AG09309 (cell line): ENCODE results near the gene MKKS.

Experiments
- DNase-seq: peaks from one replicate; pipeline ENCODE4 v3.0.0-alpha.2; 2010; ENCODE audit warnings: low read depth
- H3K4me3 ChIP-seq: 2 replicates; pipeline ENCODE4 v1.5.1; 2011; ENCODE audit warnings: mild to moderate bottlenecking, low read depth, low read length, moderate library complexity; ENCODE audit not compliant: control insufficient read depth
- TF ChIP-seq, protein P1 (sequence below): IDR thresholded peaks from 2 replicates; pipeline ENCODE4 v1.5.1; 2011; ENCODE audit warnings: mild to moderate bottlenecking, low read depth, low read length, inconsistent platforms; ENCODE audit not compliant: insufficient read depth, control insufficient read depth; ENCODE audit errors: missing control alignments

Gene MKKS

GRCh38 chr20:10387686-10388085 is 46.3 kb downstream of the MKKS start:
- no peak overlapping the region for H3K4me3 ChIP-seq
- DNase-seq, result no peak
- TF ChIP-seq, protein P1, sequence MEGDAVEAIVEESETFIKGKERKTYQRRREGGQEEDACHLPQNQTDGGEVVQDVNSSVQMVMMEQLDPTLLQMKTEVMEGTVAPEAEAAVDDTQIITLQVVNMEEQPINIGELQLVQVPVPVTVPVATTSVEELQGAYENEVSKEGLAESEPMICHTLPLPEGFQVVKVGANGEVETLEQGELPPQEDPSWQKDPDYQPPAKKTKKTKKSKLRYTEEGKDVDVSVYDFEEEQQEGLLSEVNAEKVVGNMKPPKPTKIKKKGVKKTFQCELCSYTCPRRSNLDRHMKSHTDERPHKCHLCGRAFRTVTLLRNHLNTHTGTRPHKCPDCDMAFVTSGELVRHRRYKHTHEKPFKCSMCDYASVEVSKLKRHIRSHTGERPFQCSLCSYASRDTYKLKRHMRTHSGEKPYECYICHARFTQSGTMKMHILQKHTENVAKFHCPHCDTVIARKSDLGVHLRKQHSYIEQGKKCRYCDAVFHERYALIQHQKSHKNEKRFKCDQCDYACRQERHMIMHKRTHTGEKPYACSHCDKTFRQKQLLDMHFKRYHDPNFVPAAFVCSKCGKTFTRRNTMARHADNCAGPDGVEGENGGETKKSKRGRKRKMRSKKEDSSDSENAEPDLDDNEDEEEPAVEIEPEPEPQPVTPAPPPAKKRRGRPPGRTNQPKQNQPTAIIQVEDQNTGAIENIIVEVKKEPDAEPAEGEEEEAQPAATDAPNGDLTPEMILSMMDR, result no peak

DNA sequence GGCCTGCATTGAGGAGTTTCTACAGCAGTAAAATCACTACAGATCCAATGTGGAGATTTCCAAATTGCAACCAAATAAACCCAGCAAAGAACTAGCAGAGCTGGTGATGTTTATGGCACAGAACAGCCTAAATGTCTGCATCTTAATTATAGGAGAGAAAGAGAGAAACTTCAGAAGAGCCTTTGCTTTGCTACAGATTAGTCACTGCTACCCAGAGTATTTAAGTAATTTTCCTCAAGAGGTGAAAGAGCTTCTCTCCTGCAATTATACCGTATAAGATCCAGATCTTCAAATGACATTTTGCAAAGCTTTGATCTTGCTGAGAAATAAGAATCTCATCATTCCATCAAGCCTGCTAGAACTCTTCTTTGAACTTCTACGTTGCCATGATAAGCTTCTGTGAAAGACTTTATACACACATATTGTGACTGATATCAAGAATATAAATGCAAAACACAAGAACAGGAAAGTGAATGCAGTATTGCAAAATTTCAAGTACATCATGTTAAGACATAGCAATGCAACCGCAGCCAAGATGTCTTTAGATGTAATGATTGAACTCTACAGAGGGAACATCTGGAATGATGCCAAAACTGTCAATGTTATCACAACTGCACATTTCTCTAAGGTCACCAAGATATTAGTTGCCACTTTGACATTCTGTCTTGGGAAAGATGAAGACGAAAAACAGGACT is 48.0 kb downstream of the MKKS start:
- TF ChIP-seq, protein P1, result no peak
- no peak for DNase-seq
- H3K4me3 ChIP-seq, result no peak overlapping the region

DNA sequence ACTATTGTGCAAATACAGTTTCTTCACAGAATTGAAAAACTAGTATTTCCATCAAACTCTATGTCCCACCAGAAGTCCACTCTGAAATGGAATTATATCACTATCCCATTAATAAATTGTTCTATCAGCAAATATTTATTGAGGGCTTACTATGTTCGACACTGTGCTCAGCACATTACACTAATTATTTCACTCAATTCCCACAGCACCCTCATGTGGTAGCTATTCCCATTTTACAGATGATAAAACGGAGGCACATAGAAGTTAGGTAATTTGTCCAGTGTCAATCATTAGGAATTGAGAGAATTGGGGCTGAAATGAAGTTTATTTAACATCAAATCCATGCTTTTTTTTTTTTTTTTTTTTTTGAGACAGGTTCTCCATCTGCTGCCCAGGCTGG is 52.5 kb downstream of the MKKS start:
- DNase-seq, result no peak
- H3K4me3 ChIP-seq, result no peak overlapping the region
- TF ChIP-seq, protein P1, result peak; percentile 16

DNA sequence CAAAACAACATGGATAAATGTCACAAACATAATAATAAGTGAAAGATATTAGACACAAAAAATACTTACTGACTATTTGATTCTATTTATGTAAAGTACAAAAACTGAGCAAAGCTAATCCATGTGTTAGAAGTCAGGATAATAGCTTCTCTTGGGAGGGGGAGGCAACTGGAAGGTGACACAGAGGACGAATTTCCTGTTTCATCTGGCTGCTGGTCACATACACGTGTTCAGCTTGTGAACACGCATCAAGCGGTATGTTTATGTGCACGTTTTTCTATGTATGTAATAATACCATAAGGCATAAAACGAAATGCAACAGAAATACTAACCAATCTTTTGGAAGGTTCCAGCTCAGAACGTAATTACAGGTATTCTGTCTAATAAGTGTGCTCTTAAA is 54.3 kb downstream of the MKKS start:
- no peak overlapping the region for H3K4me3 ChIP-seq
- TF ChIP-seq, protein P1, result no peak
- no peak for DNase-seq

DNA sequence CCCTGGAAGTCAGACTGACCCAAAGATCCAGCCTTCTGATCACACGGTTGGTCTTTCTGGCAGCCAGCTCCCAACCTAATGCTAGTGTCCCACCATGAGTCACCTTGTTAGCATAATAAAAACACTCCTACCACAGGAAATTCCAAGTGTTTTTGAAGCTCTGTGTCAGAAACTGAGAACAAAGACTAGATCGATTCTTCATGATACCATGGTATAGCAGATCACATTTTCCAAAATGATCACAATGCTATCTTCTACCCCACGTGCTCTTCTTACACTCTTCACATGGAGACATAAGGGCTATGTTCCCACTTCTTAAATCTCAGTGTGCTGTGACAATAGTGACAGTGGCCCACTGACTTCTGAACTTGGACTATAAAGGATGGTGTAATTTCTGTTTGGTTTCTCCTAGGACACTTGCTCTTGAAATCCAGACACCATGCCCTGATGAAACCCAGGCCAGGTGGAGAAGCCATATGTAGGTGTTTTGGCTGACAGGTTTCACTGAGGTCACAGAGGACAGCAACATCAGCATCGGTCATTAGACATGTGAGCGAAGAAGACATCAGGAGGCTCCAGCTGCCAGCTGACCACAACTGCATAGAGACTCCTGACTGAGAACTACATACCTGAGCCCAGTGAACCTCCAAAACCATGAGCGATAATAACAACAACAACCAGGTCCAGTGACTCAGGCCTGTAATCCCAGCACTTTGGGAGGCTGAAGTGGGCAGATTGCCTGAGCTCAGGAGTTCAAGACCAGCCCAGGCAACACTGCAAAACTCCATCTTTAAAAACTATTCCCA is 57.5 kb downstream of the MKKS start:
- H3K4me3 ChIP-seq, result no peak overlapping the region
- TF ChIP-seq, protein P1, result no peak
- DNase-seq, result no peak

DNA sequence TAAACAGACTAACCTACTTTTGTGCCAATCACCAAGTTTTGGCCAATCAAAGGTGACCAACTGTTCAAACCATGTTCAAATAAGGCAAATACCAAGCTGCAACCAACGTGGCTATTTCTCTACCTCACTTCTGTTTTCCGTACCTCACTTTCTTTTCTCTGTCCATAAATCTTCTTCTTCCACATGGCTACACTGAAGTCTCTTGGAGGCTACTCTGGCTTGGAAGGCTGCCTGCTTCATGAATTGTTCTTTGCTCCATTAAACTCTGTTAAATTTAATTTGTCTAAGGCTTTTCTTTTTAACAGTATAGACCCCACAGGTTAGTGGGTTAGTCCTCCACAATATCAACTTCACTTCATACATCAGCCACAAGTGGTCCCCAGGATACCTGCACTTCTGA is 58.8 kb downstream of the MKKS start:
- no peak overlapping the region for H3K4me3 ChIP-seq
- TF ChIP-seq, protein P1, result no peak
- DNase-seq, result no peak
